IPS-18a (cell line): ENCODE results near the gene KANSL1.
"Not testable (repeated sequence)": the region's sequence is repeated elsewhere in the genome, so short reads cannot be mapped to it uniquely, and the experiment has no call there.

Source experiments
- H3K27ac ChIP-seq: one replicate; pipeline ENCODE4 v1.5.1; 2013; ENCODE audit warnings: low read length
- H3K27me3 ChIP-seq: one replicate; pipeline ENCODE4 v1.6.1; 2013; ENCODE audit warnings: mild to moderate bottlenecking, low read length; ENCODE audit not compliant: control insufficient read depth, insufficient read depth
- H3K36me3 ChIP-seq: one replicate; pipeline ENCODE4 v1.6.1; 2013; ENCODE audit warnings: low read depth, low read length; ENCODE audit not compliant: control insufficient read depth
- H3K4me1 ChIP-seq: one replicate; pipeline ENCODE4 v1.6.1; 2013; ENCODE audit warnings: low read depth, low read length; ENCODE audit not compliant: control insufficient read depth
- H3K4me3 ChIP-seq: one replicate; pipeline ENCODE4 v1.5.1; 2013; ENCODE audit warnings: low read length
- H3K9ac ChIP-seq: one replicate; pipeline ENCODE4 v1.6.1; 2013; ENCODE audit warnings: mild to moderate bottlenecking, low read length, moderate library complexity
- H3K9me3 ChIP-seq: one replicate; pipeline ENCODE4 v1.6.1; 2013; ENCODE audit warnings: low read depth, low read length; ENCODE audit not compliant: control insufficient read depth

The KANSL1 gene

DNA sequence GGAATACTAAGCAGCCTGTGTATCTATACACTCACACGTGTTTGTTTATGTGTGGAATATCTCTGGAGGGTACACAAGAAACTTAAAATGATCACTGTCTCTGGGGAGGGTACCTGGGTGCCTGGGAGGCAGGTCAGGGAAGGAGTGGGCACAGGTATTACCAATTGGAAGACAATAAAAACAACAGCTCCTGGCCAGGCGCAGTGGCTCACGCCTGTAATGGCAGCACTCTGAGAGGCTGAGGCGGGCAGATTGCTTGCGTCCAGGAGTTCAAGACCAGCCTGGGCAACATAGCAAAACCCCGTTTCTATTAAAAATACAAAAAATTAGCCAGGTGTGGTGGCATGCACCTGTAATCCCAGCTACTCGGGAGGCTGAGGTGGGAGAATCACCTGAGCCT, 169.9 kb downstream of the KANSL1 start:
- H3K27ac ChIP-seq, H3K4me3 ChIP-seq, H3K9ac ChIP-seq, H3K9me3 ChIP-seq, H3K27me3 ChIP-seq: not testable (repeated sequence)
- Histone ChIP-seq H3K4me1 (peaks cover 15% of the 10 kb centered on the region), H3K36me3 (peaks cover 24% of the 10 kb centered on the region)

DNA sequence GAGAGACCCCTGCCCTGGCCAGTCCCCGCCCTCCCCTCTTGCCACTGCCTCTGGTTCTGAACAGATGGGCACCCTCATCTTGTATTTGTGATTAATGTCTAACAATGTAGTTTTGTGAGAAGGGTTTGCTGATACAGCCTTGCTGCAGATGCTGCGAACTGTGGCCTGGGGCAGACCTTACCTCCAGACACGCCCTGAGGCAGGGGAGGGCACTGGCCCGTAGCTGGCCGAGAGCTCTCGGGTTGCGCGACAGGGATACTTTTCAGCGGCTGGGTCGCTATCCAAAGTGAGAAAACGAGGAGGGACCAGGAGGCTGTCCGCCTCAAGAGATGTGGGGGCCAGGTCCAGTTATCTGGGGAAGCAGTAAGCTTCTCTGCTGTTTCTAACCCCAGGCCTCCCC, 172.2 kb downstream of the KANSL1 start:
- no peak overlapping the region for H3K4me3 ChIP-seq
- no peaks in the 10 kb centered on the region for H3K9me3 ChIP-seq
- H3K36me3 ChIP-seq, result peaks cover 6% of the 10 kb centered on the region
- H3K4me1 ChIP-seq, result no peaks in the 10 kb centered on the region
- H3K27ac ChIP-seq, result no peak overlapping the region
- H3K27me3 ChIP-seq, result no peaks in the 10 kb centered on the region
- H3K9ac ChIP-seq, result no peak overlapping the region

DNA sequence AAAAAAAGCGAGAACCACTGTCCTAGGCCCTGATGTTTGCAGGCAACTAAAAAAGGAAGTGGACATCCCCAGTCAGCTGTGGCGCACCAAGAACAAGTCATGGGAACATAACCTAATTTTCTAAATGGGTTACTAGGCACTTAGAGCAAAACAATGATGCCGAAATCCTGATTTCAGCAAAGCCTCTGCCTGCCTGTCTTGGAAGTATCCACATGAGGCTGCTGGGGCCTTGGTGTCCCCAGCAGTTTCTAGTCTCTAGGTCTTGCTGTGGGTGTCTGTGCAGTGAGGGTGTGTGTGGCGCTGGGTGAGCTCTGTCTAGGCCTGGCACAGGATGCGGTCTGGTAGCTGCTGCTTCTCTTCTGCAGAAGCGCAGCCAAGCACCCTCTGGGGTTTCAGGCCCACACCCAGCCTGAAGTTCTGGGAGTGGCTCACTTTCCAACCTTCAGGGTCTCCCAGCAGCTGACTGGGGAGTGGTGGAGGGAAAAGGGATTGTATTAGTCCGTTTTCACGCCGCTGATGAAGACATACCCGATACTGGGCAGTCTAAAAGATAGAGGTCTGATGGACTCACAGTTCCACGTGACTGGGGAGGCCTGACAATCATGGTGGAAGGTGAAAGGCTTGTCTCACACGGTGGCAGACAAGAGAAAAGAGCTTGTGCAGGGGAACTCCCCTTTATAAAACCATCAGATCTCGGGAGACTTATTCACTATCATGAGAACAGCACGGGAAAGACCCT, 173.0 kb downstream of the KANSL1 start:
- Histone ChIP-seq H3K4me1 (no peaks in the 10 kb centered on the region), H3K4me3 (no peak overlapping the region), H3K27me3 (no peaks in the 10 kb centered on the region), H3K9ac (no peak overlapping the region), H3K9me3 (no peaks in the 10 kb centered on the region), H3K27ac (no peak overlapping the region), H3K36me3 (peaks cover 6% of the 10 kb centered on the region)

DNA sequence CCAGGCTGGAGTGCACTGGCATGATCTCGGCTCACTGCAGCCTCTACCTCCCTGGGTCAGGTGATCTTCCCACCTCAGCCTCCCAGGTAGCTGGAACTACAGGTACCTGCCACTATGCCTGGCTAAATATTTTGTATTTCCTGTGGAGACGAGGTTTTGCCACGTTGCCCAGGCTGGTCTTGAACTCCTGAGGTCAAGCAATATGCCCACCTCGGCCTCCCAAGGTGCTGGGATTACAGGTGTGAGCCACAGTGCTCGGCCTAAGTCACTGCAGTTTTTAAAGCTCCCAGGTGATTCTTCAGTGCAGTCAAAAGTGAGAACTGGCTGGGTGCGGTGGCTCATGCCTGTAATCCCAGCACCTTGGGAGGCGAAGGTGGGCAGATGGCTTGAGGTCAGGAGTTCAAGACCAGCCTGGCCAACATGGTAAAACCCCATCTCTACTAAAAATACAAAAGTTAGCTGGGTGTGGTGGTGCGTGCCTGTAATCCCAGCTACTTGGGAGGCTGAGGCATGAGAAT, 173.8 kb downstream of the KANSL1 start:
- not testable (repeated sequence) for H3K9ac ChIP-seq, H3K4me3 ChIP-seq, H3K36me3 ChIP-seq, H3K4me1 ChIP-seq, H3K27ac ChIP-seq, H3K27me3 ChIP-seq, H3K9me3 ChIP-seq

DNA sequence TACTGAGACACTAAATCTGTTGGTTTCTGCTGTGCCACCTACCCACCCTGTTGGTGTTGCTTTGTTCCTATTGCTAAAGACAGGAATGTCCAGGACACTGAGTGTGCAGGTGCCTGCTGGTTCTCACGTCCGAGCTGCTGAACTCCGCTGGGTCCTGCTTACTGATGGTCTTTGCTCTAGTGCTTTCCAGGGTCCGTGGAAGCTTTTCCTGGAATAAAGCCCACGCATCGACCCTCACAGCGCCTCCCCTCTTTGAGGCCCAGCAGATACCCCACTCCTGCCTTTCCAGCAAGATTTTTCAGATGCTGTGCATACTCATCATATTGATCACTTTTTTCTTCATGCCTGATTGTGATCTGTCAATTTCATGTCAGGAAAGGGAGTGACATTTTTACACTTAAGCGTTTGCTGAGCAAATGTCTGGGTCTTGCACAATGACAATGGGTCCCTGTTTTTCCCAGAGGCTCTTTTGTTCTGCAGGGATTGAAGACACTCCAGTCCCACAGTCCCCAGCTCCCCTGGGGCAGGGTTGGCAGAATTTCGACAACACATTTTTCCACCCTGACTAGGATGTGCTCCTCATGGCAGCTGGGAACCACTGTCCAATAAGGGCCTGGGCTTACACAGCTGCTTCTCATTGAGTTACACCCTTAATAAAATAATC, 179.6 kb downstream of the KANSL1 start:
- no peaks in the 10 kb centered on the region for H3K4me1 ChIP-seq
- no peaks in the 10 kb centered on the region for H3K36me3 ChIP-seq
- H3K4me3 ChIP-seq, result no peak overlapping the region
- H3K27ac ChIP-seq, result no peak overlapping the region
- no peaks in the 10 kb centered on the region for H3K9me3 ChIP-seq
- no peaks in the 10 kb centered on the region for H3K27me3 ChIP-seq
- H3K9ac ChIP-seq, result no peak overlapping the region

DNA sequence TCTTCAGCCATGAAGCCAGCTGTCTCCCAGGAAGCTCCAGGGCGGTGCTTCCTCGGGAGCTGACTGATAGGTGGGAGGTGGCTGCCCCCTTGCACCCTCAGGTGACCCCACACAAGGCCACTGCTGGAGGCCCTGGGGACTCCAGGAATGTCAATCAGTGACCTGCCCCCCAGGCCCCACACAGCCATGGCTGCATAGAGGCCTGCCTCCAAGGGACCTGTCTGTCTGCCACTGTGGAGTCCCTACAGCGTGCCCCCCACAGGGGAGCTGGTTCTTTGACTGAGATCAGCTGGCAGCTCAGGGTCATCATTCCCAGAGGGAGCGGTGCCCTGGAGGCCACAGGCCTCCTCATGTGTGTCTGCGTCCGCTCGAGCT, 180.1 kb downstream of the KANSL1 start:
- H3K9me3 ChIP-seq, result no peaks in the 10 kb centered on the region
- H3K4me1 ChIP-seq, result no peaks in the 10 kb centered on the region
- no peak overlapping the region for H3K9ac ChIP-seq
- H3K4me3 ChIP-seq, result no peak overlapping the region
- no peaks in the 10 kb centered on the region for H3K27me3 ChIP-seq
- no peak overlapping the region for H3K27ac ChIP-seq
- no peaks in the 10 kb centered on the region for H3K36me3 ChIP-seq

DNA sequence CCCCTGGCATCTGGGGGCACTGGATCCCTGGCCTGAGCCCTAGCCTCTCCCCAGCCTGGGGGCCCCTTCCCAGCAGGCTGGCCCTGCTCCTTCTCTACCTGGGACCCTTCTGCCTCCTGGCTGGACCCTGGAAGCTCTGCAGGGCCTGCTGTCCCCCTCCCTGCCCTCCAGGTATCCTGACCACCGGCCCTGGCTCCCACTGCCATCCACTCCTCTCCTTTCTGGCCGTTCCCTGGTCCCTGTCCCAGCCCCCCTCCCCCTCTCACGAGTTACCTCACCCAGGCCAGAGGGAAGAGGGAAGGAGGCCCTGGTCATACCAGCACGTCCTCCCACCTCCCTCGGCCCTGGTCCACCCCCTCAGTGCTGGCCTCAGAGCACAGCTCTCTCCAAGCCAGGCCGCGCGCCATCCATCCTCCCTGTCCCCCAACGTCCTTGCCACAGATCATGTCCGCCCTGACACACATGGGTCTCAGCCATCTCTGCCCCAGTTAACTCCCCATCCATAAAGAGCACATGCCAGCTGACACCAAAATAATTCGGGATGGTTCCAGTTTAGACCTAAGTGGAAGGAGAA, 180.6 kb downstream of the KANSL1 start:
- Histone ChIP-seq H3K4me3 (no peak overlapping the region), H3K9ac (no peak overlapping the region), H3K27me3 (no peaks in the 10 kb centered on the region), H3K9me3 (no peaks in the 10 kb centered on the region), H3K4me1 (no peaks in the 10 kb centered on the region), H3K36me3 (no peaks in the 10 kb centered on the region), H3K27ac (no peak overlapping the region)

DNA sequence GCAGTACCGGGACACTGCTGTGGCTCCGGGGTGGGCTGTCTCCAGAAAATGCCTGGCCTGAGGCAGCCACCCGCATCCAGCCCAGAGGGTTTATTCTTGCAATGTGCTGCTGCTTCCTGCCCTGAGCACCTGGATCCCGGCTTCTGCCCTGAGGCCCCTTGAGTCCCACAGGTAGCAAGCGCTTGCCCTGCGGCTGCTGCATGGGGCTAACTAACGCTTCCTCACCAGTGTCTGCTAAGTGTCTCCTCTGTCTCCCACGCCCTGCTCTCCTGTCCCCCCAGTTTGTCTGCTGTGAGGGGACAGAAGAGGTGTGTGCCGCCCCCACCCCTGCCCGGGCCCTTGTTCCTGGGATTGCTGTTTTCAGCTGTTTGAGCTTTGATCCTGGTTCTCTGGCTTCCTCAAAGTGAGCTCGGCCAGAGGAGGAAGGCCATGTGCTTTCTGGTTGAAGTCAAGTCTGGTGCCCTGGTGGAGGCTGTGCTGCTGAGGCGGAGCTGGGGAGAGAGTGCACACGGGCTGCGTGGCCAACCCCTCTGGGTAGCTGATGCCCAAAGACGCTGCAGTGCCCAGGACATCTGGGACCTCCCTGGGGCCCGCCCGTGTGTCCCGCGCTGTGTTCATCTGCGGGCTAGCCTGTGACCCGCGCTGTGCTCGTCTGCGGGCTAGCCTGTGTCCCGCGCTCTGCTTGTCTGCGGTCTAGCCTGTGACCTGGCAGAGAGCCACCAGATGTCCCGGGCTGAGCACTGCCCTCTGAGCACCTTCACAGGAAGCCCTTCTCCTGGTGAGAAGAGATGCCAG, 181.3 kb downstream of the KANSL1 start:
- H3K36me3 ChIP-seq, result no peaks in the 10 kb centered on the region
- no peak overlapping the region for H3K4me3 ChIP-seq
- no peak overlapping the region for H3K27ac ChIP-seq
- H3K27me3 ChIP-seq, result no peaks in the 10 kb centered on the region
- H3K9ac ChIP-seq, result no peak overlapping the region
- H3K9me3 ChIP-seq, result no peaks in the 10 kb centered on the region
- H3K4me1 ChIP-seq, result no peaks in the 10 kb centered on the region

DNA sequence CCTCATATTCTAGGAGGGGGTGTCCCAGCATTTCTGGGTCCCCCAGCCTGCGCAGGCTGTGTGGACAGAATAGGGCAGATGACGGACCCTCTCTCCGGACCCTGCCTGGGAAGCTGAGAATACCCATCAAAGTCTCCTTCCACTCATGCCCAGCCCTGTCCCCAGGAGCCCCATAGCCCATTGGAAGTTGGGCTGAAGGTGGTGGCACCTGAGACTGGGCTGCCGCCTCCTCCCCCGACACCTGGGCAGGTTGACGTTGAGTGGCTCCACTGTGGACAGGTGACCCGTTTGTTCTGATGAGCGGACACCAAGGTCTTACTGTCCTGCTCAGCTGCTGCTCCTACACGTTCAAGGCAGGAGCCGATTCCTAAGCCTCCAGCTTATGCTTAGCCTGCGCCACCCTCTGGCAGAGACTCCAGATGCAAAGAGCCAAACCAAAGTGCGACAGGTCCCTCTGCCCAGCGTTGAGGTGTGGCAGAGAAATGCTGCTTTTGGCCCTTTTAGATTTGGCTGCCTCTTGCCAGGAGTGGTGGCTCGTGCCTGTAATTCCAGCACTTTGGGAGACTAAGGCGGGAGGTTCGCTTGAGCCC, 182.5 kb downstream of the KANSL1 start:
- Histone ChIP-seq H3K27me3 (no peaks in the 10 kb centered on the region), H3K36me3 (no peaks in the 10 kb centered on the region), H3K27ac (no peak overlapping the region), H3K9me3 (no peaks in the 10 kb centered on the region), H3K4me3 (no peak overlapping the region), H3K4me1 (no peaks in the 10 kb centered on the region), H3K9ac (no peak overlapping the region)

DNA sequence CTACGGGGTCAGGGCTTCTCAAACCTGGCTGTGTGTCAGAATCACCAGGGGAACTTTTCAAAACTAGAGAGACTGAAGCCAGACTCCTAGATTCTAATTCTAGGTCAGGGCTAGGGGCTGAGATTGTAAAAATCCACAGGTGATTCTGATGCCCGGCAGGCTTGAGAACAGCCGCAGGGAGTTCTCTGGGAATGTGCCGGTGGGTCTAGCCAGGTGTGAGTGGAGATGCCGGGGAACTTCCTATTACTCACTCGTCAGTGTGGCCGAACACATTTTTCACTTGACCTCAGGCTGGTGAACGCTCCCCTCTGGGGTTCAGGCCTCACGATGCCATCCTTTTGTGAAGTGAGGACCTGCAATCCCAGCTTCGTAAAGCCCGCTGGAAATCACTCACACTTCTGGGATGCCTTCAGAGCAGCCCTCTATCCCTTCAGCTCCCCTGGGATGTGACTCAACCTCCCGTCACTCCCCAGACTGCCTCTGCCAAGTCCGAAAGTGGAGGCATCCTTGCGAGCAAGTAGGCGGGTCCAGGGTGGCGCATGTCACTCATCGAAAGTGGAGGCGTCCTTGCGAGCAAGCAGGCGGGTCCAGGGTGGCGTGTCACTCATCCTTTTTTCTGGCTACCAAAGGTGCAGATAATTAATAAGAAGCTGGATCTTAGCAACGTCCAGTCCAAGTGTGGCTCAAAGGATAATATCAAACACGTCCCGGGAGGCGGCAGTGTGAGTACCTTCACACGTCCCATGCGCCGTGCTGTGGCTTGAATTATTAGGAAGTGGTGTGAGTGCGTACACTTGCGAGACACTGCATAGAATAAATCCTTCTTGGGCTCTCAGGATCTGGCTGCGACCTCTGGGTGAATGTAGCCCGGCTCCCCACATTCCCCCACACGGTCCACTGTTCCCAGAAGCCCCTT, 183.3 kb downstream of the KANSL1 start:
- H3K27ac ChIP-seq, result no peak overlapping the region

More for the DNA sequence above, 183.3 kb downstream of the KANSL1 start:
- no peaks in the 10 kb centered on the region for H3K27me3 ChIP-seq
- no peaks in the 10 kb centered on the region for H3K36me3 ChIP-seq
- H3K4me3 ChIP-seq, result no peak overlapping the region
- no peaks in the 10 kb centered on the region for H3K4me1 ChIP-seq
- no peak overlapping the region for H3K9ac ChIP-seq
- no peaks in the 10 kb centered on the region for H3K9me3 ChIP-seq
